SU-DHL-6 (cell line): ENCODE data around the gene URI1.

Experiments
- H2AFZ ChIP-seq: fragments of 200-600 bp; sonication (generic); 2 replicates; pipeline ENCODE4 v1.6.1; 2014; ENCODE audit warnings: low read depth, mild to moderate bottlenecking, moderate library complexity, mixed read lengths, antibody characterized with exemption, low read length; ENCODE audit not compliant: severe bottlenecking
- H3F3A ChIP-seq: fragments of 200-600 bp; shearing (Covaris generic); 2 replicates; pipeline ENCODE4 v1.6.0; 2016; ENCODE audit warnings: antibody characterized with exemption, mild to moderate bottlenecking; ENCODE audit not compliant: insufficient read depth
- H3K27ac ChIP-seq: fragments of 200-600 bp; sonication (generic); 2 replicates; pipeline ENCODE4 v1.5.1; 2016; ENCODE audit warnings: low read depth, mild to moderate bottlenecking, low read length, moderate library complexity, mixed read lengths
- H3K27me3 ChIP-seq: fragments of 200-600 bp; sonication (generic), shearing (Covaris generic); 2 replicates; pipeline ENCODE4 v1.6.0; 2014; ENCODE audit warnings: mild to moderate bottlenecking, low read length
- H3K36me3 ChIP-seq: fragments of 200-600 bp; sonication (generic); 2 replicates; pipeline ENCODE4 v1.6.1; 2014; ENCODE audit warnings: mild to moderate bottlenecking, low read length, mixed read lengths
- H3K4me2 ChIP-seq: fragments of 300-600, 200-600 bp; shearing (Covaris generic), sonication (generic); 2 replicates; pipeline ENCODE4 v1.6.0; 2014; ENCODE audit warnings: low read length, low read depth, mild to moderate bottlenecking; ENCODE audit not compliant: poor library complexity, severe bottlenecking
- H3K4me3 ChIP-seq: fragments of 200-600 bp; sonication (generic); 2 replicates; pipeline ENCODE4 v1.5.1; 2014; ENCODE audit warnings: antibody characterized with exemption, low read length, mild to moderate bottlenecking, mixed read lengths; ENCODE audit not compliant: insufficient read depth, poor library complexity, severe bottlenecking
- H3K79me2 ChIP-seq: fragments of 200-600 bp; sonication (generic); 2 replicates; pipeline ENCODE4 v1.6.1; 2014; ENCODE audit warnings: mild to moderate bottlenecking, low read length, moderate library complexity; ENCODE audit not compliant: insufficient read depth
- H3K9ac ChIP-seq: fragments of 200-600 bp; sonication (generic); 2 replicates; pipeline ENCODE4 v1.7.0; 2014; ENCODE audit warnings: mild to moderate bottlenecking, low read length
- H3K9me2 ChIP-seq: fragments of 200-600 bp; sonication (generic); replicated peaks from 2 replicates; pipeline ENCODE4 v1.6.1; 2014; ENCODE audit warnings: low read length; ENCODE audit not compliant: insufficient read depth
- H3K9me3 ChIP-seq: fragments of 200-600 bp; sonication (generic); 2 replicates; pipeline ENCODE4 v1.6.1; 2014; ENCODE audit warnings: low read length, mixed read lengths; ENCODE audit not compliant: insufficient read depth
- H4K20me1 ChIP-seq: fragments of 200-600 bp; sonication (generic); 2 replicates; pipeline ENCODE4 v1.6.1; 2014; ENCODE audit warnings: low read depth, mild to moderate bottlenecking, antibody characterized with exemption, low read length, moderate library complexity, mixed read lengths
- EZH2phosphoT487 ChIP-seq: fragments of 200-600 bp; sonication (generic), shearing (Covaris generic); conservative IDR thresholded peaks from 2 replicates; pipeline ENCODE4 v1.6.1; 2018; ENCODE audit warnings: mild to moderate bottlenecking, antibody characterized with exemption, low read length, moderate library complexity, mixed read lengths
- TF ChIP-seq, protein P1 (sequence below): fragments of 200-600 bp; sonication (generic); IDR thresholded peaks from one replicate; pipeline ENCODE4 v1.5.1; 2017; ENCODE audit warnings: antibody characterized with exemption, mild to moderate bottlenecking, low read length, moderate library complexity; ENCODE audit not compliant: insufficient read depth, poor library complexity, severe bottlenecking

The URI1 gene

DNA sequence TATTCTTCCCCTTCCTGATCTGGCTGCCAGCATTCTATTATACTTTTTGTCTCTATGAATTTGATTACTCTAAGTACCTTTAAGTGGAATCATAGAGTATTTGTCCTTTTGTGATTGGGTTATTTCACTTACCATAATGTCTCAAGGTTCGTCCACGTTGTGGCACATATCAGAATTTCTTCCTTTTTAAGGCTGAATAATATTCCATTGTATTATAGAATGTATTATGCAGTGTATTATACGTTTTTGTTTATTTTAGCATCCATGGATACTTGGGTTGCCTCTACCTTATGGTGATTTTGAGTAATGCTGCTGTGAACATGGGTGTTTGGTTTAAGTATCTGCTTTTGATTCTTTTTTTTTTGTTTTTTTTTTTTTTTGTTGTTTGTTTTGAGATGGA, 19.3 kb downstream of the URI1 start:
- no peak overlapping the region for H2AFZ ChIP-seq
- peaks cover 44% of the 10 kb centered on the region for H4K20me1 ChIP-seq
- H3K9me2 ChIP-seq: no peaks in the 10 kb centered on the region
- no peak overlapping the region for H3K27ac ChIP-seq
- no peak overlapping the region for H3K4me2 ChIP-seq
- no peaks in the 10 kb centered on the region for H3K36me3 ChIP-seq
- TF ChIP-seq, protein P1, sequence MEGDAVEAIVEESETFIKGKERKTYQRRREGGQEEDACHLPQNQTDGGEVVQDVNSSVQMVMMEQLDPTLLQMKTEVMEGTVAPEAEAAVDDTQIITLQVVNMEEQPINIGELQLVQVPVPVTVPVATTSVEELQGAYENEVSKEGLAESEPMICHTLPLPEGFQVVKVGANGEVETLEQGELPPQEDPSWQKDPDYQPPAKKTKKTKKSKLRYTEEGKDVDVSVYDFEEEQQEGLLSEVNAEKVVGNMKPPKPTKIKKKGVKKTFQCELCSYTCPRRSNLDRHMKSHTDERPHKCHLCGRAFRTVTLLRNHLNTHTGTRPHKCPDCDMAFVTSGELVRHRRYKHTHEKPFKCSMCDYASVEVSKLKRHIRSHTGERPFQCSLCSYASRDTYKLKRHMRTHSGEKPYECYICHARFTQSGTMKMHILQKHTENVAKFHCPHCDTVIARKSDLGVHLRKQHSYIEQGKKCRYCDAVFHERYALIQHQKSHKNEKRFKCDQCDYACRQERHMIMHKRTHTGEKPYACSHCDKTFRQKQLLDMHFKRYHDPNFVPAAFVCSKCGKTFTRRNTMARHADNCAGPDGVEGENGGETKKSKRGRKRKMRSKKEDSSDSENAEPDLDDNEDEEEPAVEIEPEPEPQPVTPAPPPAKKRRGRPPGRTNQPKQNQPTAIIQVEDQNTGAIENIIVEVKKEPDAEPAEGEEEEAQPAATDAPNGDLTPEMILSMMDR: no peak
- TF ChIP-seq EZH2phosphoT487: no peak
- 0 out of 2 replicates have a peak, but pooled peaks cover 8% of the 10 kb centered on the region for H3F3A ChIP-seq
- no peak overlapping the region for H3K4me3 ChIP-seq
- H3K79me2 ChIP-seq: peaks cover 99% of the 10 kb centered on the region
- no peak overlapping the region for H3K9ac ChIP-seq
- no peaks in the 10 kb centered on the region for H3K27me3 ChIP-seq
- no peaks in the 10 kb centered on the region for H3K9me3 ChIP-seq

DNA sequence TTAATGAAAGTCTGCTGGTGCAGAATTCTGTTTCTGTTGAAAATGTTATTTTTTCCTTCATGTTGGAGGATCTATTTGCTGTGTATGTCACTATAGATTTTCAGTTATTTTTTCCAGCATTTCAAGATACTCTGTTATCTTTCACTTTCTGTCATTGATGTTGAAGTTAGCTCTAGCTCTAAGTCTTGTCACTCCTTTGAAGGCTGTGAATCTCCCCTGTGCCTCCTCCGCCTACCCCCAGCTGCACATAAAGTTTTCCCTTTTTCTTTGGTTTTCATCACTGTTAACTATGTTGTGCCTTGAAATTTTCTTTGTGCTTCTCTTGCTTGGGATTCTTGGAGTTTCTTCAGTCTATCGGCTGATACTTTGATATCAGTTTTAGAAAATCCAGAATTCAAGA, 20.8 kb downstream of the URI1 start:
- Histone ChIP-seq H3K4me2 (no peak overlapping the region), H2AFZ (no peak overlapping the region), H3K36me3 (no peaks in the 10 kb centered on the region), H3K9ac (no peak overlapping the region), H4K20me1 (peaks cover 49% of the 10 kb centered on the region), H3K4me3 (no peak overlapping the region), H3K27me3 (no peaks in the 10 kb centered on the region), H3K79me2 (peaks cover 99% of the 10 kb centered on the region), H3F3A (0 out of 2 replicates have a peak, but pooled peaks cover 7% of the 10 kb centered on the region), H3K27ac (no peak overlapping the region), H3K9me3 (no peaks in the 10 kb centered on the region), H3K9me2 (no peaks in the 10 kb centered on the region)
- no peak for TF ChIP-seq EZH2phosphoT487
- TF ChIP-seq, protein P1: no peak

DNA sequence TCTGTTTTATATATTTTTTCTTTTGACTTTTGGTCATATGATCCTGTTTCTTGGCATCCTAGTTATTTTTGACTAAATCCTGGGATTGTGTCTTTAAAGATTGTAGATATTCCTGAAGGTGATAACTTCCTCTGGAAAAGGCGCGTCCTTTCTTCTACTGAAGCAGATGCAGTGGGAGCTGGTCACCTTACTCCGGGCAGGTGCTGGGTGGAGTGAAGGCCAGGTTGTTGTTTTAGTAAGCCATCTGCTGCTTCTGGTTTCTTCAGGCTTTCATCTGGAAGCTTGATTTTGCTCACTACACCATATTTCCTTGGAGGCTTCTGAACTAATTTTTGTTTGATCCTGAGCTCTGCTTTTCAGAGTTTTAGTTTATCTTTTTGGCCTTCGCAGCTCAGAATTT, 21.5 kb downstream of the URI1 start:
- TF ChIP-seq EZH2phosphoT487: no peak
- TF ChIP-seq, protein P1: no peak
- Histone ChIP-seq H3K27me3 (no peaks in the 10 kb centered on the region), H3K4me2 (no peak overlapping the region), H3K4me3 (no peak overlapping the region), H4K20me1 (peaks cover 43% of the 10 kb centered on the region), H3F3A (0 out of 2 replicates have a peak, but pooled peaks cover 7% of the 10 kb centered on the region), H3K27ac (no peak overlapping the region), H3K9me2 (no peaks in the 10 kb centered on the region), H3K9ac (no peak overlapping the region), H3K79me2 (peaks cover 99% of the 10 kb centered on the region), H2AFZ (no peak overlapping the region), H3K36me3 (no peaks in the 10 kb centered on the region), H3K9me3 (no peaks in the 10 kb centered on the region)
